Hepatocyte (in vitro differentiated cells): ENCODE measurements around the gene KDF1.

Experiments
- CTCF ChIP-seq: fragments of 200-600 bp; sonication (generic); IDR thresholded peaks from 2 replicates; pipeline ENCODE4 v1.5.1; 2016; ENCODE audit warnings: antibody characterized with exemption, mild to moderate bottlenecking; ENCODE audit not compliant: poor library complexity
- EZH2 ChIP-seq: fragments of 200-600 bp; sonication (generic); IDR thresholded peaks from 2 replicates; pipeline ENCODE4 v1.6.1; 2016; ENCODE audit warnings: antibody characterized with exemption, mild to moderate bottlenecking, borderline replicate concordance
- EZH2phosphoT487 ChIP-seq: fragments of 200-600 bp; sonication (generic); IDR thresholded peaks from one replicate; pipeline ENCODE4 v1.6.1; 2018; ENCODE audit warnings: antibody characterized with exemption, mild to moderate bottlenecking, low read depth, moderate library complexity; ENCODE audit not compliant: unreplicated experiment, severe bottlenecking

GRCh38 chr1:26972390-26972789, 12.1 kb upstream of the KDF1 start:
- TF ChIP-seq CTCF (no peak), EZH2 (no peak), EZH2phosphoT487 (no peak)
